22Rv1 (cell line): ENCODE data around the gene ABHD16A.

Experiments
- CTCF ChIP-seq: fragments of 450-650 bp; IDR thresholded peaks from 2 replicates; pipeline ENCODE4 v1.5.1; 2017; ENCODE audit warnings: mild to moderate bottlenecking
- ZFX ChIP-seq: fragments of 450-650 bp; IDR thresholded peaks from 2 replicates; pipeline ENCODE4 v1.6.1; 2017; ENCODE audit warnings: antibody characterized with exemption, borderline replicate concordance

GRCh38 chr6:31729979-31730630, 27.0 kb upstream of the ABHD16A start:
- TF ChIP-seq ZFX (no peak), CTCF (no peak; the same call in 1 of the 2 replicates)
